Omental fat pad (tissue), 4 donors: Measurements from ENCODE around the gene ABCE1. TPM values are rescaled to one million over a fixed set of nuclear protein-coding genes. Genes with fewer than 3 reads are reported as not detected.

Experiments used
- ATAC-seq: fragments of 150-250 bp; one replicate; pipeline ENCODE4 v1.9.1; 2016; ENCODE audit warnings: mild to moderate bottlenecking, moderate library complexity; ENCODE audit not compliant: low FRiP score
- DNase-seq: peaks from one replicate; pipeline ENCODE4 v3.0.0-alpha.2; 2019; ENCODE audit warnings: low spot score
- CTCF ChIP-seq, 3 donors: fragments of 450-650 bp; IDR thresholded peaks; one replicate each; pipeline ENCODE4 v1.5.1; 2016 to 2017; ENCODE audit warnings: antibody characterized with exemption in 3 of 3, mild to moderate bottlenecking in 3 of 3, moderate library complexity in 2 of 3
- total RNA-seq, 4 donors: library from RNA; depleted of rRNA; stranded (reverse); fragments of >200 nt; gene quantifications; one replicate each; pipeline ENCODE4 v1.1.0, GENCODE V29; 2016

The ABCE1 gene
- 100 to 1,000 TPM in 1 of 4 donors, 10 to 100 TPM in 3; 64.0 to 165 (median 82.4) TPM for total RNA-seq

GRCh38 chr4:145097821-145098674 lies at the start of gene ABCE1, which contains the start of gene ANAPC10:
TSS of gene ABCE1 (plus strand) at chr4:145098311. CDS start at chr4:145104413, 6,102 bp downstream.
TSS of gene ANAPC10 (minus strand) at chr4:145098196. CDS start at chr4:145096099, 2,097 bp downstream.
- DNase-seq: peak; percentile 87
- no peak for TF ChIP-seq CTCF (IDR thresholded peaks at IDR 0.05)
- ATAC-seq: peak; percentile 99

- ATAC-seq (no peak), DNase-seq (no peak)
- TF ChIP-seq CTCF (IDR thresholded peaks at IDR 0.05): no peak
These were observed 49.3 kb upstream of the ABCE1 start for GRCh38 chr4:145048817-145049216.

GRCh38 chr4:145049241-145049640 lies 48.9 kb upstream of the ABCE1 start:
- no peak for TF ChIP-seq CTCF (IDR thresholded peaks at IDR 0.05)
- DNase-seq: no peak
- ATAC-seq: no peak

GRCh38 chr4:145055533-145056257 lies 42.4 kb upstream of the ABCE1 start:
- ATAC-seq (no peak), DNase-seq (no peak)
- TF ChIP-seq CTCF (IDR thresholded peaks at IDR 0.05): no peak

GRCh38 chr4:145056325-145057130 lies 41.6 kb upstream of the ABCE1 start:
- ATAC-seq (no peak), DNase-seq (no peak)
- TF ChIP-seq CTCF (IDR thresholded peaks at IDR 0.05): no peak

GRCh38 chr4:145058256-145058655 lies 39.9 kb upstream of the ABCE1 start:
- no peak for DNase-seq
- ATAC-seq: no peak
- TF ChIP-seq CTCF (IDR thresholded peaks at IDR 0.05): no peak
